CD4-positive, alpha-beta T cell (primary cell): Measurements from ENCODE around the gene PAPPA. TPM values are rescaled to one million over a fixed set of nuclear protein-coding genes. Genes with fewer than 3 reads are reported as not detected.

Source experiments
- ATAC-seq: fragments of 200-7000 bp; cut with Tn5 transposase; one replicate; pipeline ENCODE4 v1.10.0; 2022; ENCODE audit warnings: mild to moderate bottlenecking; ENCODE audit not compliant: poor library complexity
- CTCF ChIA-PET: fragments of 350-600 bp; sonication (Branson Sonifier 250); formaldehyde crosslinking; loops from one replicate; lab custom pipeline; 2021; ENCODE audit warnings: antibody characterized with exemption, inconsistent platforms; lab: Charles Lee
- POLR2A ChIA-PET: fragments of 350-600 bp; sonication (Branson Sonifier 250); formaldehyde crosslinking; loops from one replicate; lab custom pipeline; 2021; ENCODE audit warnings: antibody characterized with exemption, inconsistent platforms; lab: Charles Lee
- DNase-seq, 14 experiments: peaks; one replicate each; pipeline ENCODE4 v3.0.0-alpha.2; 2013 to 2020; ENCODE audit warnings: mixed read lengths in 2 of 14
- H3K27ac ChIP-seq, 2 donors: one replicate each; pipeline versions ENCODE4 v1.5.1 to v1.7.0; 2013; ENCODE audit warnings: low read length in 2 of 2, low read depth in 1 of 2, mild to moderate bottlenecking in 1 of 2
- H3K27me3 ChIP-seq, 2 experiments: 1 replicate in 1 of 2; 2 replicates in 1 of 2; pipeline versions ENCODE4 v1.6.1 to v1.7.0; 2013; ENCODE audit warnings: low read length in 2 of 2, control low read depth in 1 of 2, mild to moderate bottlenecking in 1 of 2, moderate library complexity in 1 of 2; ENCODE audit not compliant: insufficient read depth in 2 of 2, control insufficient read depth in 1 of 2
- H3K36me3 ChIP-seq: one replicate; pipeline ENCODE4 v1.6.1; 2013; ENCODE audit warnings: low read length, control low read depth; ENCODE audit not compliant: insufficient read depth
- H3K4me1 ChIP-seq: one replicate; pipeline ENCODE4 v1.6.1; 2013; ENCODE audit warnings: low read length, control low read depth; ENCODE audit not compliant: insufficient read depth
- H3K4me3 ChIP-seq: one replicate; pipeline ENCODE4 v1.5.1; 2013; ENCODE audit warnings: mild to moderate bottlenecking, low read length, moderate library complexity
- H3K9me3 ChIP-seq, 2 experiments: 1 replicate in 1 of 2; 2 replicates in 1 of 2; pipeline versions ENCODE4 v1.6.1 to v1.7.0; 2013; ENCODE audit warnings: low read length in 2 of 2, mild to moderate bottlenecking in 2 of 2, control low read depth in 1 of 2, moderate library complexity in 1 of 2; ENCODE audit not compliant: control insufficient read depth in 1 of 2, insufficient read depth in 1 of 2
- H3K27ac Mint-ChIP-seq: one replicate; pipeline ENCODE4 v1.8.0; 2020; ENCODE audit warnings: mixed read lengths
- H3K27me3 Mint-ChIP-seq: one replicate; pipeline ENCODE4 v1.8.0; 2021; ENCODE audit warnings: mixed read lengths
- H3K36me3 Mint-ChIP-seq: one replicate; pipeline ENCODE4 v1.8.0; 2021; ENCODE audit warnings: low read depth, mixed read lengths
- H3K4me1 Mint-ChIP-seq: one replicate; pipeline ENCODE4 v1.8.0; 2021; ENCODE audit warnings: low read depth, mixed read lengths
- H3K4me3 Mint-ChIP-seq: one replicate; pipeline ENCODE4 v1.8.0; 2020; ENCODE audit warnings: mild to moderate bottlenecking, mixed read lengths
- H3K9me3 Mint-ChIP-seq: one replicate; pipeline ENCODE4 v1.8.0; 2020; ENCODE audit warnings: mixed read lengths
- intact Hi-C, 2 experiments: fragments of 100-400 bp; cut with DNase I in 1 of 2; cut with micrococcal nuclease in 1 of 2; formaldehyde crosslinking; loops; one replicate each; pipeline versions ENCODE4 v1.15.1 to v1.9.0; 2023 to 2025; cut with DNase I, micrococcal nuclease
- total RNA-seq, 174 experiments: library from RNA in 2 of 174; stranded (reverse) in 2 of 174; gene quantifications; one replicate each; pipeline ENCODE4 v1.2.3 and lab custom pipeline; 2021 to 2026
- TF ChIP-seq, protein P1 (sequence below): fragments of 200-600 bp; IDR thresholded peaks from one replicate; pipeline ENCODE4 v1.8.0; 2022; ENCODE audit warnings: antibody characterized with exemption, mild to moderate bottlenecking

Gene PAPPA
- total RNA-seq, 2 experiments from 2014 or later, result 0.03 TPM; not detected in 1

GRCh38 chr9:116447934-116448333, 294.3 kb downstream of the PAPPA start:
- no peaks in the 10 kb centered on the region for H3K36me3 Mint-ChIP-seq
- intact Hi-C loops, result no loop called here
- ATAC-seq, result no peak

DNA sequence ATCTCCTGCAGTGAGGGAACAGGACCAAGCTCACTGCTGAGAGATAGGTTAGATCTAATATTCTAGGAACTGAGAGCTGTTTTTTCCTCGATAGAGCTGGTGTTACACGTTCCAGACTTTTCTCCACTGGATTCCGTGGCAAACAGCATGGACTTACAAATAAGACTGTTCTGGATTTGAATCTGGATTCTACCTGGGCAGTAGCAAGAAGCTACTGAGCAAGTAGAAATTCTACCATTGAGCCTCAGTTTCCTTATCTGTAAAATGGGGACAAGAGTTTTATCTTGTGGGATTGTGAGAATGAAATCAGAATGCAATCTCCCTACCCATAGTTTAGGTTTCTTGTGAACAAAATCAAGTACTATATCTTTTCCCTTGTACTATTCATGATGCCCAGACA, 294.8 kb downstream of the PAPPA start:
- POLR2A ChIA-PET, result no interaction called here
- TF ChIP-seq, protein P1, sequence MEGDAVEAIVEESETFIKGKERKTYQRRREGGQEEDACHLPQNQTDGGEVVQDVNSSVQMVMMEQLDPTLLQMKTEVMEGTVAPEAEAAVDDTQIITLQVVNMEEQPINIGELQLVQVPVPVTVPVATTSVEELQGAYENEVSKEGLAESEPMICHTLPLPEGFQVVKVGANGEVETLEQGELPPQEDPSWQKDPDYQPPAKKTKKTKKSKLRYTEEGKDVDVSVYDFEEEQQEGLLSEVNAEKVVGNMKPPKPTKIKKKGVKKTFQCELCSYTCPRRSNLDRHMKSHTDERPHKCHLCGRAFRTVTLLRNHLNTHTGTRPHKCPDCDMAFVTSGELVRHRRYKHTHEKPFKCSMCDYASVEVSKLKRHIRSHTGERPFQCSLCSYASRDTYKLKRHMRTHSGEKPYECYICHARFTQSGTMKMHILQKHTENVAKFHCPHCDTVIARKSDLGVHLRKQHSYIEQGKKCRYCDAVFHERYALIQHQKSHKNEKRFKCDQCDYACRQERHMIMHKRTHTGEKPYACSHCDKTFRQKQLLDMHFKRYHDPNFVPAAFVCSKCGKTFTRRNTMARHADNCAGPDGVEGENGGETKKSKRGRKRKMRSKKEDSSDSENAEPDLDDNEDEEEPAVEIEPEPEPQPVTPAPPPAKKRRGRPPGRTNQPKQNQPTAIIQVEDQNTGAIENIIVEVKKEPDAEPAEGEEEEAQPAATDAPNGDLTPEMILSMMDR, result no peak
- ATAC-seq (no peak), DNase-seq (no peak)
- Mint-ChIP-seq H3K9me3 (no peaks in the 10 kb centered on the region), H3K27ac (no peak overlapping the region), H3K4me3 (no peak overlapping the region), H3K36me3 (no peaks in the 10 kb centered on the region), H3K27me3 (no peaks in the 10 kb centered on the region), H3K4me1 (no peaks in the 10 kb centered on the region)
- no peaks in the 10 kb centered on the region for H3K27me3 ChIP-seq
- no peak overlapping the region for H3K27ac ChIP-seq
- no peak overlapping the region for H3K4me3 ChIP-seq
- intact Hi-C loops, result no loop called here
- H3K9me3 ChIP-seq, result no peaks in the 10 kb centered on the region
- no peaks in the 10 kb centered on the region for H3K4me1 ChIP-seq
- H3K36me3 ChIP-seq, result no peaks in the 10 kb centered on the region
- CTCF ChIA-PET, result no interaction called here

More at GRCh38 chr9:116447934-116448333, 294.3 kb downstream of the PAPPA start:
- Mint-ChIP-seq H3K9me3 (no peaks in the 10 kb centered on the region), H3K27me3 (no peaks in the 10 kb centered on the region), H3K27ac (no peak overlapping the region), H3K4me1 (no peaks in the 10 kb centered on the region), H3K4me3 (no peak overlapping the region)
- ChIA-PET CTCF (no interaction called here), POLR2A (no interaction called here)
- no peak overlapping the region for H3K4me3 ChIP-seq
- H3K9me3 ChIP-seq, result no peaks in the 10 kb centered on the region
- DNase-seq, result no peak
- H3K27ac ChIP-seq, result no peak overlapping the region
- TF ChIP-seq, protein P1, result no peak
- no peaks in the 10 kb centered on the region for H3K27me3 ChIP-seq
- no peaks in the 10 kb centered on the region for H3K36me3 ChIP-seq
- no peaks in the 10 kb centered on the region for H3K4me1 ChIP-seq

DNA sequence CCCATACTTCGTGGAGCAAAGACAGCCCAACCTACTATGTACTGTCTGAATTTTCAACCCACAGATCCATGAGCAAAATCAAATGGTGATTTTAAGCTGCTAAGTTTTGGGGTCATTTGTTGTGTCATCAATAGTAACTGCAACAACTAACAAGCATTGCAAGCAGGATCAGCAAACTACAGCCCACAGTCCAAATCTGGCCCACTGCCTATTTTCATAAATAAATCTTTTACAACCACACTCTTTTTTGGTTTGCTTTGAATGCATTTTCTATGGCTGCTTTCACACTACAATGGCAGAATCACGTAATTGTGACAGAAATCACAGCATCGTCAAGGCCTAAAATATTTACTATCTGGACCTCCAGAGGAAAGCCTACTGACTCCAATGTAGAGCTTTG, 296.4 kb downstream of the PAPPA start:
- no peak overlapping the region for H3K4me3 Mint-ChIP-seq
- no peak overlapping the region for H3K27ac ChIP-seq
- H3K9me3 Mint-ChIP-seq, result peaks cover 3% of the 10 kb centered on the region
- no peaks in the 10 kb centered on the region for H3K36me3 ChIP-seq
- no peak overlapping the region for H3K27ac Mint-ChIP-seq
- DNase-seq, result no peak
- CTCF ChIA-PET, result interaction anchor here (0.7 kb wide), 1 partner anchor 244 kb away, joined by 3 read pairs; no protein-coding TSS in a partner anchor
- no peaks in the 10 kb centered on the region for H3K9me3 ChIP-seq
- no peaks in the 10 kb centered on the region for H3K4me1 Mint-ChIP-seq
- POLR2A ChIA-PET, result no interaction called here
- no peaks in the 10 kb centered on the region for H3K4me1 ChIP-seq
- no peaks in the 10 kb centered on the region for H3K27me3 ChIP-seq
- ATAC-seq, result no peak
- TF ChIP-seq, protein P1, result no peak
- H3K36me3 Mint-ChIP-seq, result peaks cover 4% of the 10 kb centered on the region
- no peak overlapping the region for H3K4me3 ChIP-seq
- intact Hi-C loops, result no loop called here
- H3K27me3 Mint-ChIP-seq, result no peaks in the 10 kb centered on the region
